ENCODE data around the gene NLGN4X. TPM values are rescaled to one million over a fixed set of nuclear protein-coding genes. Genes with fewer than 3 reads are reported as not detected.

NLGN4X gene
- polyA plus RNA-seq, 3 donors, result not detected

DNA sequence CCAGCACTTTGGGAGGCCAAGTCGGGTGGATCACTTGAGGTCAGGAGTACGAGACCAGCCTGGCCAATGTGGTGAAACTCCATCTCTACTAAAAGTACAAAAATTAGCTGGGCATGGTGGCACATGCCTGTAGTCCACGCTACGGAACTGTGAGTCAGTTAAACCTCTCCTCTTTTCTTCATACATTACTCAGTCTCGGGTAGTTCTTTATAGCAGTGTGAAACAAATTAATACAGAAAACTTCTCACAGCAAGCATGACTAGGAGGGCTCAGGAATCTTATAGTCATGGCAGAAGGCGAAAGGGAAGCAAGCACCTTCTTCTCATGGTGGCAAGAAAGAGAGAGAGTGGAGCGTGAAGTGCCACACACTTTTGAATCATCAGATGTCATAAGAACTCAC lies 358.9 kb downstream of the NLGN4X start:
- Histone ChIP-seq H3K4me3 (replicated peaks in 1 of 3; ENCODE audit: low read depth in 2 of 3, low read length in 3 of 3) (no peak overlapping the region), H3K9me3 (replicated peaks in 1 of 2; ENCODE audit: control insufficient read depth in 1 of 2, insufficient read depth in 1 of 2, low read length in 2 of 2) (no peaks in the 10 kb centered on the region), H4K20me1 (ENCODE audit: insufficient read depth, low read length) (no peaks in the 10 kb centered on the region), H3K27ac (ENCODE audit: low read depth in 1 of 2, low read length in 2 of 2) (no peak overlapping the region), H2AFZ (ENCODE audit: insufficient read depth, low read depth, low read length, poor library complexity, severe bottlenecking) (no peak overlapping the region), H3K9ac (ENCODE audit: insufficient read depth, low read length, poor library complexity, severe bottlenecking) (no peak overlapping the region), H3K4me2 (replicated peaks; ENCODE audit: extremely low read depth, low read length, poor library complexity, severe bottlenecking) (no peak overlapping the region), H3K4me1 (ENCODE audit: control insufficient read depth in 1 of 2, insufficient read depth in 2 of 2, low read length in 2 of 2) (peaks cover 0 to 3% of the 10 kb centered on the region in 2 donors), H3K27me3 (ENCODE audit: control insufficient read depth in 2 of 2, insufficient read depth in 2 of 2, low read length in 2 of 2) (no peaks in the 10 kb centered on the region), H3K79me2 (ENCODE audit: insufficient read depth, low read length) (no peaks in the 10 kb centered on the region), H3K36me3 (replicated peaks in 1 of 2; ENCODE audit: control insufficient read depth in 1 of 2, insufficient read depth in 2 of 2, low read length in 2 of 2) (no peaks in the 10 kb centered on the region)
- no peaks in the 10 kb centered on the region for H3K36me3 Mint-ChIP-seq
- no peak overlapping the region for H3K27ac Mint-ChIP-seq
- H3K4me3 Mint-ChIP-seq, result no peak overlapping the region
- DNase-seq, result peak in 1 of 3 donors; percentile 37
- H3K4me1 Mint-ChIP-seq, result peaks cover 3% of the 10 kb centered on the region
- intact Hi-C loops (cut with micrococcal nuclease), result no loop called here
- peaks cover 0 to 3% (median 0%) of the 10 kb centered on the region in 7 donors for H3K9me3 Mint-ChIP-seq
- TF ChIP-seq, protein P1, sequence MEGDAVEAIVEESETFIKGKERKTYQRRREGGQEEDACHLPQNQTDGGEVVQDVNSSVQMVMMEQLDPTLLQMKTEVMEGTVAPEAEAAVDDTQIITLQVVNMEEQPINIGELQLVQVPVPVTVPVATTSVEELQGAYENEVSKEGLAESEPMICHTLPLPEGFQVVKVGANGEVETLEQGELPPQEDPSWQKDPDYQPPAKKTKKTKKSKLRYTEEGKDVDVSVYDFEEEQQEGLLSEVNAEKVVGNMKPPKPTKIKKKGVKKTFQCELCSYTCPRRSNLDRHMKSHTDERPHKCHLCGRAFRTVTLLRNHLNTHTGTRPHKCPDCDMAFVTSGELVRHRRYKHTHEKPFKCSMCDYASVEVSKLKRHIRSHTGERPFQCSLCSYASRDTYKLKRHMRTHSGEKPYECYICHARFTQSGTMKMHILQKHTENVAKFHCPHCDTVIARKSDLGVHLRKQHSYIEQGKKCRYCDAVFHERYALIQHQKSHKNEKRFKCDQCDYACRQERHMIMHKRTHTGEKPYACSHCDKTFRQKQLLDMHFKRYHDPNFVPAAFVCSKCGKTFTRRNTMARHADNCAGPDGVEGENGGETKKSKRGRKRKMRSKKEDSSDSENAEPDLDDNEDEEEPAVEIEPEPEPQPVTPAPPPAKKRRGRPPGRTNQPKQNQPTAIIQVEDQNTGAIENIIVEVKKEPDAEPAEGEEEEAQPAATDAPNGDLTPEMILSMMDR (IDR thresholded peaks at IDR 0.05), result no peak
- H3K27me3 Mint-ChIP-seq (ENCODE audit: low read depth in 3 of 3), result peaks cover 0 to 1% (median 0%) of the 10 kb centered on the region in 3 donors
- no CpG with 5 or more reads among the region's 7 CpGs for WGBS (ENCODE audit: insufficient coverage)

DNA sequence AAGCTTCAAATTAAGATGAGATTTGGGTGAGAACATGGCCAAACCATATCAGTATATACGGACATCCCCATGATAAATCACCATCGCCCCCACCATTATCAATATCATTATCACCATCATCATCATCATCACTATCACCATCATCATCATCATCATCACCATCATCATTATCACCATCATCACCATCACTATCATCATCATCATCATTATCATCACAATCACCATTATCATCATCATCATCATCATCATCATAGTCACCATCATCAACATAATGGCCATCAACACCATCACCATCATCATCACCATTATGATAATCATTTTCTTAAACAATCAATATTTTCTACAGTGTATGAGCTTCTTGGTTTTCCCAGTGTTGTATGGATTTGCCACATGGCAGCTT lies 360.9 kb downstream of the NLGN4X start:
- H3K4me1 ChIP-seq (ENCODE audit: control insufficient read depth in 1 of 2, insufficient read depth in 2 of 2, low read length in 2 of 2), result peaks cover 0 to 3% of the 10 kb centered on the region in 2 donors
- intact Hi-C loops (cut with micrococcal nuclease), result no loop called here
- no peak overlapping the region for H3K27ac Mint-ChIP-seq
- TF ChIP-seq, protein P1 (IDR thresholded peaks at IDR 0.05), result no peak
- H3K79me2 ChIP-seq (ENCODE audit: insufficient read depth, low read length), result no peaks in the 10 kb centered on the region
- peaks cover 0 to 1% (median 0%) of the 10 kb centered on the region in 3 donors for H3K27me3 Mint-ChIP-seq (ENCODE audit: low read depth in 3 of 3)
- peaks cover 0 to 7% (median 1%) of the 10 kb centered on the region in 7 donors for H3K9me3 Mint-ChIP-seq
- H3K27me3 ChIP-seq (ENCODE audit: control insufficient read depth in 2 of 2, insufficient read depth in 2 of 2, low read length in 2 of 2), result no peaks in the 10 kb centered on the region
- no peaks in the 10 kb centered on the region for H3K9me3 ChIP-seq (replicated peaks in 1 of 2; ENCODE audit: control insufficient read depth in 1 of 2, insufficient read depth in 1 of 2, low read length in 2 of 2)
- peaks cover 3% of the 10 kb centered on the region for H3K4me1 Mint-ChIP-seq
- 100% methylated on average over 2 of the region's 2 CpGs for WGBS (ENCODE audit: insufficient coverage)
- H4K20me1 ChIP-seq (ENCODE audit: insufficient read depth, low read length), result no peaks in the 10 kb centered on the region
- no peak overlapping the region for H2AFZ ChIP-seq (ENCODE audit: insufficient read depth, low read depth, low read length, poor library complexity, severe bottlenecking)
- H3K4me3 Mint-ChIP-seq, result no peak overlapping the region
- H3K36me3 Mint-ChIP-seq, result no peaks in the 10 kb centered on the region
- no peak overlapping the region for H3K4me3 ChIP-seq (replicated peaks in 1 of 3; ENCODE audit: low read depth in 2 of 3, low read length in 3 of 3)
- no peak overlapping the region for H3K27ac ChIP-seq (ENCODE audit: low read depth in 1 of 2, low read length in 2 of 2)
- DNase-seq, result no peak
- H3K4me2 ChIP-seq (replicated peaks; ENCODE audit: extremely low read depth, low read length, poor library complexity, severe bottlenecking), result no peak overlapping the region
- H3K9ac ChIP-seq (ENCODE audit: insufficient read depth, low read length, poor library complexity, severe bottlenecking), result no peak overlapping the region
- no peaks in the 10 kb centered on the region for H3K36me3 ChIP-seq (replicated peaks in 1 of 2; ENCODE audit: control insufficient read depth in 1 of 2, insufficient read depth in 2 of 2, low read length in 2 of 2)

All from CD14-positive monocyte (primary cell).